HEK293 (cell line): ENCODE data around the gene NT5C1B.

Source experiments
- CTCF ChIA-PET: fragments of 350-600 bp; formaldehyde crosslinking; extraction: SDS; loops from one replicate; lab custom pipeline; 2021; ENCODE audit warnings: antibody characterized with exemption; lab: Yijun Ruan, JAX
- POLR2A ChIA-PET: fragments of 300-600 bp; formaldehyde crosslinking; extraction: SDS; loops from one replicate; lab custom pipeline; 2020; ENCODE audit warnings: antibody characterized with exemption, inconsistent platforms; lab: Yijun Ruan, JAX
- H3K27ac ChIP-seq: fragments of 200-500 bp; sonication (Bioruptor generic); 2 replicates; pipeline ENCODE4 v1.5.1; 2014; ENCODE audit warnings: low read depth, low read length, control low read depth, inconsistent platforms; ENCODE audit errors: extremely low read depth
- H3K36me3 ChIP-seq, 2 experiments: fragments of 200-500 bp in 1 of 2; sonication (Bioruptor generic) in 1 of 2; 1 replicate in 1 of 2; 2 replicates in 1 of 2; pipeline ENCODE4 v1.5.1; 2014 to 2017; ENCODE audit warnings: inconsistent platforms in 2 of 2, low read length in 2 of 2; ENCODE audit not compliant: control insufficient read depth in 2 of 2, insufficient read depth in 1 of 2
- H3K4me1 ChIP-seq: fragments of 200-500 bp; sonication (Bioruptor generic); 2 replicates; pipeline ENCODE4 v1.5.1; 2014; ENCODE audit warnings: mild to moderate bottlenecking, low read length, inconsistent platforms; ENCODE audit not compliant: control insufficient read depth, insufficient read depth
- H3K4me3 ChIP-seq: 2 replicates; pipeline ENCODE4 v1.5.1; 2011; ENCODE audit warnings: low read depth, mild to moderate bottlenecking, control low read depth, low read length, moderate library complexity
- H3K9me3 ChIP-seq: fragments of 200-500 bp; sonication (Bioruptor generic); 2 replicates; pipeline ENCODE4 v1.5.1; 2014; ENCODE audit warnings: low read depth, low read length, inconsistent platforms; ENCODE audit not compliant: control insufficient read depth, insufficient read depth
- MEIS1 ChIP-seq: sonication (generic); formaldehyde crosslinking; IDR thresholded peaks from 2 replicates; pipeline ENCODE4 v1.8.1; 2022; ENCODE audit warnings: missing genetic modification reagents, mild to moderate bottlenecking, borderline replicate concordance
- WT1 ChIP-seq: fragments of 450-650 bp; formaldehyde crosslinking; IDR thresholded peaks from 2 replicates; pipeline ENCODE4 v1.5.1; 2016; ENCODE audit warnings: missing biosample characterization, missing genetic modification characterization
- ZFHX2 ChIP-seq: fragments of 450-650 bp; formaldehyde crosslinking; conservative IDR thresholded peaks from 2 replicates; pipeline ENCODE4 v1.5.1; 2016; ENCODE audit warnings: missing biosample characterization, missing genetic modification characterization
- ZNF175 ChIP-seq: fragments of 450-650 bp; formaldehyde crosslinking; IDR thresholded peaks from 2 replicates; pipeline ENCODE4 v1.5.1; 2016; ENCODE audit warnings: missing biosample characterization, missing genetic modification characterization
- ZNF18 ChIP-seq: fragments of 450-650 bp; formaldehyde crosslinking; IDR thresholded peaks from 2 replicates; pipeline ENCODE4 v1.5.1; 2016; ENCODE audit warnings: missing biosample characterization, missing genetic modification characterization
- ZNF221 ChIP-seq: fragments of 450-650 bp; formaldehyde crosslinking; IDR thresholded peaks from 2 replicates; pipeline ENCODE4 v1.5.1; 2017; ENCODE audit warnings: missing biosample characterization, missing genetic modification characterization, borderline replicate concordance
- ZNF239 ChIP-seq: fragments of 450-650 bp; formaldehyde crosslinking; IDR thresholded peaks from 2 replicates; pipeline ENCODE4 v1.5.1; 2016; ENCODE audit warnings: missing biosample characterization, missing genetic modification characterization
- ZNF26 ChIP-seq: fragments of 450-650 bp; formaldehyde crosslinking; IDR thresholded peaks from 2 replicates; pipeline ENCODE4 v1.5.1; 2016; ENCODE audit warnings: missing biosample characterization, missing genetic modification characterization
- ZNF311 ChIP-seq: fragments of 450-650 bp; formaldehyde crosslinking; IDR thresholded peaks from 2 replicates; pipeline ENCODE4 v1.5.1; 2017; ENCODE audit warnings: missing biosample characterization, missing genetic modification characterization, borderline replicate concordance
- ZNF354C ChIP-seq: fragments of 450-650 bp; formaldehyde crosslinking; IDR thresholded peaks from 2 replicates; pipeline ENCODE4 v1.5.1; 2016; ENCODE audit warnings: missing biosample characterization, missing genetic modification characterization, low read depth, borderline replicate concordance
- ZNF423 ChIP-seq: fragments of 450-650 bp; formaldehyde crosslinking; IDR thresholded peaks from 2 replicates; pipeline ENCODE4 v1.5.1; 2016; ENCODE audit warnings: missing biosample characterization, missing genetic modification characterization
- ZNF433 ChIP-seq: fragments of 450-650 bp; formaldehyde crosslinking; IDR thresholded peaks from 2 replicates; pipeline ENCODE4 v1.5.1; 2016; ENCODE audit warnings: missing biosample characterization, missing genetic modification characterization, low read depth
- ZNF530 ChIP-seq: fragments of 450-650 bp; formaldehyde crosslinking; IDR thresholded peaks from 2 replicates; pipeline ENCODE4 v1.5.1; 2016; ENCODE audit warnings: low read depth, missing biosample characterization, missing genetic modification characterization
- ZNF776 ChIP-seq: fragments of 450-650 bp; formaldehyde crosslinking; IDR thresholded peaks from 2 replicates; pipeline ENCODE4 v1.5.0; 2017; ENCODE audit warnings: missing biosample characterization, missing genetic modification characterization, borderline replicate concordance
- ZSCAN18 ChIP-seq: fragments of 450-650 bp; formaldehyde crosslinking; IDR thresholded peaks from 2 replicates; pipeline ENCODE4 v1.5.1; 2016; ENCODE audit warnings: missing biosample characterization, missing genetic modification characterization
- TF ChIP-seq, protein P1 (sequence below): fragments of 450-650 bp; formaldehyde crosslinking; optimal IDR thresholded peaks from 2 replicates; pipeline ENCODE3; 2016; ENCODE audit warnings: missing biosample characterization, mild to moderate bottlenecking, missing genetic modification characterization
- TF ChIP-seq, protein P2 (sequence below): fragments of 450-650 bp; formaldehyde crosslinking; IDR thresholded peaks from 2 replicates; pipeline ENCODE4 v1.5.1; 2016; ENCODE audit warnings: missing biosample characterization, missing genetic modification characterization
- TF ChIP-seq, protein P3 (sequence below): fragments of 450-650 bp; formaldehyde crosslinking; IDR thresholded peaks from 2 replicates; pipeline ENCODE4 v1.5.1; 2016; ENCODE audit warnings: missing biosample characterization, missing genetic modification characterization, borderline replicate concordance

The NT5C1B gene

GRCh38 chr2:18519914-18520450 lies 69.4 kb downstream of the NT5C1B start:
- Histone ChIP-seq H3K4me3 (no peak overlapping the region), H3K36me3 (no peaks in the 10 kb centered on the region), H3K4me1 (peaks cover 2% of the 10 kb centered on the region; the same call in 1 of the 2 replicates), H3K27ac (no peak overlapping the region), H3K9me3 (no peaks in the 10 kb centered on the region)
- ChIA-PET POLR2A (interaction anchor here (0.9 kb wide), 1 partner anchor 41 kb away, joined by 3 read pairs; the partner anchor contains the start of gene RDH14), CTCF (interaction anchor here (0.6 to 2.7 kb wide), 33 partner anchors 8 to 1048 kb away, joined by 3 to 19 read pairs (median 5); partner anchors contain the start of gene OSR1)
- TF ChIP-seq ZNF433 (tag by site-specific recombination): no peak
- TF ChIP-seq ZNF175 (tag by site-specific recombination): no peak

DNA sequence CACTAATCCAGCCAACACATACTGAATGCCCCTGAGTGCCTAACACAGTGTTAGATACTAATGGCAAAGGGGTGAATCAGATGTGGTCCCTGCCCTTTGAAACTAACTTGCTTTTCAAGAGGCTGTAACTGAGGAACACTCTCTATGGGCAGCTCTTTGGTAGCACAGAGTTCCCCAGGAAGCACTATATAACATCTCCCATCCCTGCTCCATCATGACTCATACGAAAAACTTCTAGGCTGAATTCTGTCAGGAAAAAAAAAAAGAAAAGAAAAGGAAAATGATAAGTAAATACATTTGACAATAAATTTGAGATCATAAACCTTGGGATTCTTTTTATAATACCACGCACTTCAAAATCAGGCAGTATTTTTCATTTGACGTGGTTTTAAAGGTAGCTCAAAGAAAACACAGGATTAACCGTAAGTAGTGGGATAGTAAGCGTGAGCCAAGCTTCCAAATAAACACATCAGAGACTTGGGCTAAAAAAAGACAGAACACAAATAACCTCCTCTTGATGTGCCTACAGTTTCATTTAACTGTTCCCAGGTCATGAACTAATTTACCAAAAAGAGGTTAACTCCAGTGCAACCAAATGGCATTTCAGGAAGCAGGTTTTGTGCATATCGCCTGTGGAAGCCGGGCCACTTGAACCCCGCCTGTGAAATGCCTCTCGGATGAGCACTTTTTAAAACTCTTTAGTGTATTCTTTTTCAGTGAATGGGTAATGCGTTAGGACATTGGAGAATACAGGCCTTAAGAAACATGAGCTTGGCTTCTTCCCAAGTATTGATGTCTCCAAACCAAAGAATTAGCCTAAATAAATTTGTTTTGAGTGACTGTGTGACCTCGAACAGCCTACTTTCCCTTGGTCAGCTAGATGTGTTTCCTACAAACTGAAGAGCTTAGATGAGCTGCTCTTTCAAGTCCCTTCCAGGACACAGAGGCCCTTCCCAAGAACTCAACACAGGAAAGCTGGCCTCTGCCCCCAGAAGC lies 71.0 kb downstream of the NT5C1B start:
- no peak overlapping the region for H3K27ac ChIP-seq
- ChIA-PET POLR2A (no interaction called here), CTCF (interaction anchor here (0.5 to 1.2 kb wide), 10 partner anchors 12 to 1422 kb away, joined by 3 to 4 read pairs (median 3); no protein-coding TSS in a partner anchor)
- H3K9me3 ChIP-seq: no peaks in the 10 kb centered on the region
- H3K4me1 ChIP-seq: peaks cover 2% of the 10 kb centered on the region; the same call in 1 of the 2 replicates
- no peaks in the 10 kb centered on the region for H3K36me3 ChIP-seq
- H3K4me3 ChIP-seq: no peak overlapping the region
- no peak for TF ChIP-seq ZNF530 (tag by site-specific recombination)
- TF ChIP-seq, protein P1, sequence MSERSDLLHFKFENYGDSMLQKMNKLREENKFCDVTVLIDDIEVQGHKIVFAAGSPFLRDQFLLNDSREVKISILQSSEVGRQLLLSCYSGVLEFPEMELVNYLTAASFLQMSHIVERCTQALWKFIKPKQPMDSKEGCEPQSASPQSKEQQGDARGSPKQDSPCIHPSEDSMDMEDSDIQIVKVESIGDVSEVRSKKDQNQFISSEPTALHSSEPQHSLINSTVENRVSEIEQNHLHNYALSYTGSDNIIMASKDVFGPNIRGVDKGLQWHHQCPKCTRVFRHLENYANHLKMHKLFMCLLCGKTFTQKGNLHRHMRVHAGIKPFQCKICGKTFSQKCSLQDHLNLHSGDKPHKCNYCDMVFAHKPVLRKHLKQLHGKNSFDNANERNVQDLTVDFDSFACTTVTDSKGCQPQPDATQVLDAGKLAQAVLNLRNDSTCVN (tag by site-specific recombination): no peak
- TF ChIP-seq ZFHX2: no peak
- TF ChIP-seq ZNF423: no peak
- TF ChIP-seq MEIS1 (CRISPR knock-in tag): no peak
- no peak for TF ChIP-seq ZSCAN18 (tag by site-specific recombination)
- TF ChIP-seq ZNF26 (tag by site-specific recombination): no peak
- TF ChIP-seq ZNF354C (tag by site-specific recombination): no peak
- TF ChIP-seq ZNF776 (tag by site-specific recombination): no peak
- TF ChIP-seq ZNF221 (tag by site-specific recombination): no peak
- TF ChIP-seq, protein P2, sequence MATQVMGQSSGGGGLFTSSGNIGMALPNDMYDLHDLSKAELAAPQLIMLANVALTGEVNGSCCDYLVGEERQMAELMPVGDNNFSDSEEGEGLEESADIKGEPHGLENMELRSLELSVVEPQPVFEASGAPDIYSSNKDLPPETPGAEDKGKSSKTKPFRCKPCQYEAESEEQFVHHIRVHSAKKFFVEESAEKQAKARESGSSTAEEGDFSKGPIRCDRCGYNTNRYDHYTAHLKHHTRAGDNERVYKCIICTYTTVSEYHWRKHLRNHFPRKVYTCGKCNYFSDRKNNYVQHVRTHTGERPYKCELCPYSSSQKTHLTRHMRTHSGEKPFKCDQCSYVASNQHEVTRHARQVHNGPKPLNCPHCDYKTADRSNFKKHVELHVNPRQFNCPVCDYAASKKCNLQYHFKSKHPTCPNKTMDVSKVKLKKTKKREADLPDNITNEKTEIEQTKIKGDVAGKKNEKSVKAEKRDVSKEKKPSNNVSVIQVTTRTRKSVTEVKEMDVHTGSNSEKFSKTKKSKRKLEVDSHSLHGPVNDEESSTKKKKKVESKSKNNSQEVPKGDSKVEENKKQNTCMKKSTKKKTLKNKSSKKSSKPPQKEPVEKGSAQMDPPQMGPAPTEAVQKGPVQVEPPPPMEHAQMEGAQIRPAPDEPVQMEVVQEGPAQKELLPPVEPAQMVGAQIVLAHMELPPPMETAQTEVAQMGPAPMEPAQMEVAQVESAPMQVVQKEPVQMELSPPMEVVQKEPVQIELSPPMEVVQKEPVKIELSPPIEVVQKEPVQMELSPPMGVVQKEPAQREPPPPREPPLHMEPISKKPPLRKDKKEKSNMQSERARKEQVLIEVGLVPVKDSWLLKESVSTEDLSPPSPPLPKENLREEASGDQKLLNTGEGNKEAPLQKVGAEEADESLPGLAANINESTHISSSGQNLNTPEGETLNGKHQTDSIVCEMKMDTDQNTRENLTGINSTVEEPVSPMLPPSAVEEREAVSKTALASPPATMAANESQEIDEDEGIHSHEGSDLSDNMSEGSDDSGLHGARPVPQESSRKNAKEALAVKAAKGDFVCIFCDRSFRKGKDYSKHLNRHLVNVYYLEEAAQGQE (tag by site-specific recombination): no peak
- TF ChIP-seq ZNF239 (tag by site-specific recombination): no peak
- TF ChIP-seq, protein P3, sequence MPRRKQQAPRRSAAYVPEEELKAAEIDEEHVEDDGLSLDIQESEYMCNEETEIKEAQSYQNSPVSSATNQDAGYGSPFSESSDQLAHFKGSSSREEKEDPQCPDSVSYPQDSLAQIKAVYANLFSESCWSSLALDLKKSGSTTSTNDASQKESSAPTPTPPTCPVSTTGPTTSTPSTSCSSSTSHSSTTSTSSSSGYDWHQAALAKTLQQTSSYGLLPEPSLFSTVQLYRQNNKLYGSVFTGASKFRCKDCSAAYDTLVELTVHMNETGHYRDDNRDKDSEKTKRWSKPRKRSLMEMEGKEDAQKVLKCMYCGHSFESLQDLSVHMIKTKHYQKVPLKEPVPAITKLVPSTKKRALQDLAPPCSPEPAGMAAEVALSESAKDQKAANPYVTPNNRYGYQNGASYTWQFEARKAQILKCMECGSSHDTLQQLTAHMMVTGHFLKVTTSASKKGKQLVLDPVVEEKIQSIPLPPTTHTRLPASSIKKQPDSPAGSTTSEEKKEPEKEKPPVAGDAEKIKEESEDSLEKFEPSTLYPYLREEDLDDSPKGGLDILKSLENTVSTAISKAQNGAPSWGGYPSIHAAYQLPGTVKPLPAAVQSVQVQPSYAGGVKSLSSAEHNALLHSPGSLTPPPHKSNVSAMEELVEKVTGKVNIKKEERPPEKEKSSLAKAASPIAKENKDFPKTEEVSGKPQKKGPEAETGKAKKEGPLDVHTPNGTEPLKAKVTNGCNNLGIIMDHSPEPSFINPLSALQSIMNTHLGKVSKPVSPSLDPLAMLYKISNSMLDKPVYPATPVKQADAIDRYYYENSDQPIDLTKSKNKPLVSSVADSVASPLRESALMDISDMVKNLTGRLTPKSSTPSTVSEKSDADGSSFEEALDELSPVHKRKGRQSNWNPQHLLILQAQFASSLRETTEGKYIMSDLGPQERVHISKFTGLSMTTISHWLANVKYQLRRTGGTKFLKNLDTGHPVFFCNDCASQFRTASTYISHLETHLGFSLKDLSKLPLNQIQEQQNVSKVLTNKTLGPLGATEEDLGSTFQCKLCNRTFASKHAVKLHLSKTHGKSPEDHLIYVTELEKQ: no peak
- no peak for TF ChIP-seq ZNF311 (tag by site-specific recombination)
- TF ChIP-seq WT1 (tag by site-specific recombination): no peak
- no peak for TF ChIP-seq ZNF18 (tag by site-specific recombination)
